Bronchial epithelial cell (primary cell): ENCODE results near the gene GNB3. TPM values are rescaled to one million over a fixed set of nuclear protein-coding genes. Genes with fewer than 3 reads are reported as not detected.
A peak's percentile ranks its signal among the peaks of the same experiment; 100 is the strongest.
"Not testable (repeated sequence)": the region's sequence is repeated elsewhere in the genome, so short reads cannot be mapped to it uniquely, and the experiment has no call there.

ENCODE experiments used
- DNase-seq: peaks from one replicate; pipeline ENCODE4 v3.0.0-alpha.2; 2010; ENCODE audit warnings: low read depth
- FAIRE-seq: peaks from 2 replicates; lab custom pipeline; 2011; peaks lifted over from hg19 to GRCh38; lab: Jason Lieb, UNC
- H3K27me3 ChIP-seq: 2 replicates; pipeline ENCODE4 v1.5.1; 2011; ENCODE audit warnings: low read length; ENCODE audit not compliant: control insufficient read depth, insufficient read depth
- H3K36me3 ChIP-seq: 2 replicates; pipeline ENCODE4 v1.5.1; 2011; ENCODE audit warnings: low read length; ENCODE audit not compliant: control insufficient read depth, insufficient read depth
- H3K4me3 ChIP-seq: 2 replicates; pipeline ENCODE4 v1.5.1; 2011; ENCODE audit warnings: mild to moderate bottlenecking, low read depth, low read length, control low read depth
- CTCF ChIP-seq: IDR thresholded peaks from 2 replicates; pipeline ENCODE4 v1.5.1; 2011; ENCODE audit warnings: mild to moderate bottlenecking, moderate library complexity, low read length, control low read depth, inconsistent platforms; ENCODE audit not compliant: insufficient read depth, severe bottlenecking
- total RNA-seq: library from RNA; depleted of rRNA; stranded (reverse); fragments of >200 nt; gene quantifications from 2 replicates; pipeline ENCODE4 v1.2.1, GENCODE V29; 2014

Gene GNB3
- total RNA-seq, 1 donor from 2014 or later = 0.53 TPM

- Histone ChIP-seq H3K4me3 (no peak overlapping the region), H3K27me3 (no peaks in the 10 kb centered on the region), H3K36me3 (peaks cover 50% of the 10 kb centered on the region)
- TF ChIP-seq CTCF = no peak
- FAIRE-seq = no peak
- DNase-seq = no peak
Observed at GRCh38 chr12:6861391-6861790, 20.7 kb downstream of the GNB3 start.

- FAIRE-seq (no peak), DNase-seq (no peak)
- Histone ChIP-seq H3K4me3 (no peak overlapping the region), H3K36me3 (peaks cover 43% of the 10 kb centered on the region), H3K27me3 (no peaks in the 10 kb centered on the region)
- TF ChIP-seq CTCF = no peak
Observed at GRCh38 chr12:6863033-6863432, 22.3 kb downstream of the GNB3 start.

- no peak for TF ChIP-seq CTCF
- peaks cover 39% of the 10 kb centered on the region for H3K36me3 ChIP-seq
- no peak for FAIRE-seq
Observed at GRCh38 chr12:6863586-6864321, 23.0 kb downstream of the GNB3 start.

GRCh38 chr12:6865307-6865706, 24.6 kb downstream of the GNB3 start:
- FAIRE-seq, DNase-seq, H3K27me3 ChIP-seq, H3K4me3 ChIP-seq: not testable (repeated sequence)
- peaks cover 43% of the 10 kb centered on the region for H3K36me3 ChIP-seq

More at GRCh38 chr12:6863586-6864321, 23.0 kb downstream of the GNB3 start:
- H3K4me3 ChIP-seq = no peak overlapping the region
- no peaks in the 10 kb centered on the region for H3K27me3 ChIP-seq
- no peak for DNase-seq

GRCh38 chr12:6866163-6866919, 25.6 kb downstream of the GNB3 start:
- peaks cover 36% of the 10 kb centered on the region for H3K36me3 ChIP-seq
- FAIRE-seq = peak; percentile 94
- H3K4me3 ChIP-seq = no peak overlapping the region
- no peaks in the 10 kb centered on the region for H3K27me3 ChIP-seq
- no peak for TF ChIP-seq CTCF
- no peak for DNase-seq

GRCh38 chr12:6866920-6867412, 26.2 kb downstream of the GNB3 start:
- Histone ChIP-seq H3K4me3 (peak overlapping the region; percentile 91), H3K27me3 (no peaks in the 10 kb centered on the region), H3K36me3 (peaks cover 31% of the 10 kb centered on the region)
- FAIRE-seq = no peak
- no peak for TF ChIP-seq CTCF
- no peak for DNase-seq
